Neural cell (in vitro differentiated cells): ENCODE measurements around the gene UFSP2. TPM values are rescaled to one million over a fixed set of nuclear protein-coding genes. Genes with fewer than 3 reads are reported as not detected.

ENCODE experiments used
- H2AFZ ChIP-seq: fragments of 200-600, 300-800 bp; sonication (generic), shearing (Covaris generic); 2 replicates; pipeline ENCODE4 v1.6.0; 2014; ENCODE audit warnings: low read depth, mild to moderate bottlenecking, antibody characterized with exemption, low read length, moderate library complexity
- H3F3A ChIP-seq: fragments of 200-600 bp; shearing (Covaris generic); 2 replicates; pipeline ENCODE4 v1.6.1; 2016; ENCODE audit warnings: mild to moderate bottlenecking, moderate library complexity, mixed read lengths, antibody characterized with exemption, low read length; ENCODE audit not compliant: insufficient read depth, poor library complexity, severe bottlenecking
- H3K27ac ChIP-seq: fragments of 200-600, 300-800 bp; sonication (generic), shearing (Covaris generic); 2 replicates; pipeline ENCODE4 v1.5.1; 2014; ENCODE audit warnings: mild to moderate bottlenecking, low read length, moderate library complexity
- H3K27me3 ChIP-seq: fragments of 300-800, 200-600 bp; sonication (generic), shearing (Covaris generic); 2 replicates; pipeline ENCODE4 v1.6.0; 2014; ENCODE audit warnings: mild to moderate bottlenecking, low read depth, low read length, moderate library complexity; ENCODE audit not compliant: insufficient read depth
- H3K36me3 ChIP-seq: fragments of 300-800, 200-600 bp; sonication (generic), shearing (Covaris generic); 2 replicates; pipeline ENCODE4 v1.5.1; 2014; ENCODE audit warnings: mild to moderate bottlenecking, antibody characterized with exemption, low read length, moderate library complexity; ENCODE audit not compliant: insufficient read depth
- H3K4me2 ChIP-seq: fragments of 300-800, 200-600 bp; sonication (generic), shearing (Covaris generic); 2 replicates; pipeline ENCODE4 v1.6.0; 2014; ENCODE audit warnings: mild to moderate bottlenecking, low read length
- H3K4me3 ChIP-seq: fragments of 300-800, 200-600 bp; sonication (generic), shearing (Covaris generic); 2 replicates; pipeline ENCODE4 v1.5.1; 2014; ENCODE audit warnings: mild to moderate bottlenecking, low read length, moderate library complexity
- H3K79me2 ChIP-seq: fragments of 200-600 bp; shearing (Covaris generic); replicated peaks from 2 replicates; pipeline ENCODE4 v1.6.0; 2014; ENCODE audit warnings: mild to moderate bottlenecking, low read length, moderate library complexity; ENCODE audit not compliant: insufficient read depth
- H3K9ac ChIP-seq: fragments of 300-800, 200-600 bp; sonication (generic), shearing (Covaris generic); 2 replicates; pipeline ENCODE4 v1.6.1; 2016; ENCODE audit warnings: mild to moderate bottlenecking, low read length, mixed read lengths
- H3K9me2 ChIP-seq: fragments of 200-600 bp; shearing (Covaris generic); 2 replicates; pipeline ENCODE4 v1.6.1; 2016; ENCODE audit warnings: mild to moderate bottlenecking, low read length, mixed read lengths; ENCODE audit not compliant: insufficient read depth
- H3K9me3 ChIP-seq: fragments of 200-600, 300-800 bp; sonication (generic), shearing (Covaris generic); 2 replicates; pipeline ENCODE4 v1.6.1; 2016; ENCODE audit warnings: mild to moderate bottlenecking, mixed run types, low read length, moderate library complexity, mixed read lengths
- H4K20me1 ChIP-seq: fragments of 200-600 bp; shearing (Covaris generic); 2 replicates; pipeline ENCODE4 v1.6.1; 2016; ENCODE audit warnings: mild to moderate bottlenecking, mixed run types; ENCODE audit not compliant: insufficient read depth
- EP300 ChIP-seq: fragments of 450-650 bp; conservative IDR thresholded peaks from 2 replicates; pipeline ENCODE4 v1.6.1; 2014; ENCODE audit warnings: antibody characterized with exemption, mild to moderate bottlenecking, moderate library complexity; ENCODE audit not compliant: poor library complexity, severe bottlenecking
- EZH2 ChIP-seq: fragments of 200-600, 300-800 bp; shearing (Covaris generic), sonication (generic); IDR thresholded peaks from 2 replicates; pipeline ENCODE4 v1.6.1; 2014; ENCODE audit warnings: antibody characterized with exemption, low read length, borderline replicate concordance, mild to moderate bottlenecking; ENCODE audit not compliant: insufficient read depth, poor library complexity, severe bottlenecking
- MXI1 ChIP-seq: fragments of 450-650 bp; conservative IDR thresholded peaks from 2 replicates; pipeline ENCODE4 v1.6.1; 2014; ENCODE audit warnings: antibody characterized with exemption, mild to moderate bottlenecking; ENCODE audit not compliant: poor library complexity, severe bottlenecking
- POLR2AphosphoS5 ChIP-seq: IDR thresholded peaks from 2 replicates; pipeline ENCODE4 v1.6.1; 2012
- RAD21 ChIP-seq: fragments of 450-650 bp; conservative IDR thresholded peaks from 2 replicates; pipeline ENCODE4 v1.6.1; 2014; ENCODE audit warnings: antibody characterized with exemption, mild to moderate bottlenecking, moderate library complexity
- SMC3 ChIP-seq: fragments of 450-650 bp; conservative IDR thresholded peaks from 2 replicates; pipeline ENCODE4 v1.6.1; 2014; ENCODE audit warnings: antibody characterized with exemption, mild to moderate bottlenecking, moderate library complexity; ENCODE audit not compliant: poor library complexity
- TAF1 ChIP-seq: IDR thresholded peaks from 2 replicates; pipeline ENCODE4 v1.6.1; 2012; ENCODE audit warnings: low read depth
- polyA plus RNA-seq: library from polyadenylated mRNA; depleted of rRNA; stranded (reverse); fragments of >200 nt; gene quantifications from 2 replicates; pipeline ENCODE4 v1.2.3, GENCODE V29; 2014
- TF ChIP-seq, protein P1 (sequence below): IDR thresholded peaks from 2 replicates; pipeline ENCODE4 v1.6.1; 2012; ENCODE audit warnings: borderline replicate concordance
- TF ChIP-seq, protein P2 (sequence below): fragments of 450-650 bp; IDR thresholded peaks from 2 replicates; pipeline ENCODE4 v1.5.1; 2014; ENCODE audit warnings: antibody characterized with exemption, mild to moderate bottlenecking, moderate library complexity; ENCODE audit not compliant: poor library complexity, severe bottlenecking

Gene UFSP2
- polyA plus RNA-seq, 1 donor from 2014 or later: 38.9 TPM

DNA sequence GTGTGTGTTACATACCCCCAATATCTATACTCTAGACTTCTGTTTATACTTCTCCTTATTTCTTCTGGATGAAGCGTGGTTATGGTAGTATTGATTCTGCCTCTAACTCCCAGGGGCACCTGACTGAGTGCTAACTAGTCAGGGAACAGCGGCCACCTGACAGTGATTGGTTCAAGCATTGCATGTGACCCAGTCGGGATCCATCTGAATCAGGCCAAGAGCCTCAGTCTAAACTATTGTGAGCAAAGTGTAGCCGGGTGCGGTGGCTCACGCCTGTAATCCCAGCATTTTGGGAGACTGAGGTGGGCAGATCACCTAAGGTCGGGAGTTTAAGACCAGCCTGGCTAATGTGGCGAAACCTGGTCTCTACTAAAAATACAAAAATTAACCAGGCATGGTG is 35.8 kb upstream of the UFSP2 start:
- H3K36me3 ChIP-seq: no peaks in the 10 kb centered on the region
- H3K9me2 ChIP-seq: no peaks in the 10 kb centered on the region
- no peak overlapping the region for H3K27ac ChIP-seq
- no peaks in the 10 kb centered on the region for H3K9me3 ChIP-seq
- no peaks in the 10 kb centered on the region for H3K27me3 ChIP-seq
- H3K4me3 ChIP-seq: no peak overlapping the region
- no peak overlapping the region for H2AFZ ChIP-seq
- no peaks in the 10 kb centered on the region for H3F3A ChIP-seq
- no peak overlapping the region for H3K9ac ChIP-seq
- no peak overlapping the region for H3K4me2 ChIP-seq
- no peaks in the 10 kb centered on the region for H3K79me2 ChIP-seq
- TF ChIP-seq TAF1 (no peak), RAD21 (no peak), POLR2AphosphoS5 (no peak)
- TF ChIP-seq, protein P1, sequence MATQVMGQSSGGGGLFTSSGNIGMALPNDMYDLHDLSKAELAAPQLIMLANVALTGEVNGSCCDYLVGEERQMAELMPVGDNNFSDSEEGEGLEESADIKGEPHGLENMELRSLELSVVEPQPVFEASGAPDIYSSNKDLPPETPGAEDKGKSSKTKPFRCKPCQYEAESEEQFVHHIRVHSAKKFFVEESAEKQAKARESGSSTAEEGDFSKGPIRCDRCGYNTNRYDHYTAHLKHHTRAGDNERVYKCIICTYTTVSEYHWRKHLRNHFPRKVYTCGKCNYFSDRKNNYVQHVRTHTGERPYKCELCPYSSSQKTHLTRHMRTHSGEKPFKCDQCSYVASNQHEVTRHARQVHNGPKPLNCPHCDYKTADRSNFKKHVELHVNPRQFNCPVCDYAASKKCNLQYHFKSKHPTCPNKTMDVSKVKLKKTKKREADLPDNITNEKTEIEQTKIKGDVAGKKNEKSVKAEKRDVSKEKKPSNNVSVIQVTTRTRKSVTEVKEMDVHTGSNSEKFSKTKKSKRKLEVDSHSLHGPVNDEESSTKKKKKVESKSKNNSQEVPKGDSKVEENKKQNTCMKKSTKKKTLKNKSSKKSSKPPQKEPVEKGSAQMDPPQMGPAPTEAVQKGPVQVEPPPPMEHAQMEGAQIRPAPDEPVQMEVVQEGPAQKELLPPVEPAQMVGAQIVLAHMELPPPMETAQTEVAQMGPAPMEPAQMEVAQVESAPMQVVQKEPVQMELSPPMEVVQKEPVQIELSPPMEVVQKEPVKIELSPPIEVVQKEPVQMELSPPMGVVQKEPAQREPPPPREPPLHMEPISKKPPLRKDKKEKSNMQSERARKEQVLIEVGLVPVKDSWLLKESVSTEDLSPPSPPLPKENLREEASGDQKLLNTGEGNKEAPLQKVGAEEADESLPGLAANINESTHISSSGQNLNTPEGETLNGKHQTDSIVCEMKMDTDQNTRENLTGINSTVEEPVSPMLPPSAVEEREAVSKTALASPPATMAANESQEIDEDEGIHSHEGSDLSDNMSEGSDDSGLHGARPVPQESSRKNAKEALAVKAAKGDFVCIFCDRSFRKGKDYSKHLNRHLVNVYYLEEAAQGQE: no peak
- H4K20me1 ChIP-seq: no peaks in the 10 kb centered on the region

DNA sequence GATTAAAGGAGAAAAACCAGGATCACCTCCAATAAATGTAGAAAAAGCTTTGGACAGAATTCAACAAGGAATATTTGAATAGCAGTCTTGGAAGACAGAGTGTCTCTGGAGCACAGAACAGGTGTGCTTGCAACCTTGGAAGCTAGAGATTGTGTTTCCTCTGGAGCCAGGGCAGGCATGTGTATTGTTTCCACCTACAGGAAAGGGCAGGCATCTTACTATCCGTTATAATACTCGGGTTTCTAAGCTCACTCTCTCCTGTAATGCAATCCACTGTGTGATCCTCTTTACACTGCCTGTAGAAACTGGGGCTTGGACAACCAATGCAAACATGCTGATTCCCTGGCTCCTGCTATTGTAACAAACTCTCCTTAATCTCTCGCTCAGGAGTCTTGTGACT is 31.4 kb upstream of the UFSP2 start:
- TF ChIP-seq EZH2 (no peak), EP300 (no peak), SMC3 (no peak), RAD21 (no peak), TAF1 (no peak), MXI1 (no peak), POLR2AphosphoS5 (no peak)
- TF ChIP-seq, protein P1: no peak
- TF ChIP-seq, protein P2, sequence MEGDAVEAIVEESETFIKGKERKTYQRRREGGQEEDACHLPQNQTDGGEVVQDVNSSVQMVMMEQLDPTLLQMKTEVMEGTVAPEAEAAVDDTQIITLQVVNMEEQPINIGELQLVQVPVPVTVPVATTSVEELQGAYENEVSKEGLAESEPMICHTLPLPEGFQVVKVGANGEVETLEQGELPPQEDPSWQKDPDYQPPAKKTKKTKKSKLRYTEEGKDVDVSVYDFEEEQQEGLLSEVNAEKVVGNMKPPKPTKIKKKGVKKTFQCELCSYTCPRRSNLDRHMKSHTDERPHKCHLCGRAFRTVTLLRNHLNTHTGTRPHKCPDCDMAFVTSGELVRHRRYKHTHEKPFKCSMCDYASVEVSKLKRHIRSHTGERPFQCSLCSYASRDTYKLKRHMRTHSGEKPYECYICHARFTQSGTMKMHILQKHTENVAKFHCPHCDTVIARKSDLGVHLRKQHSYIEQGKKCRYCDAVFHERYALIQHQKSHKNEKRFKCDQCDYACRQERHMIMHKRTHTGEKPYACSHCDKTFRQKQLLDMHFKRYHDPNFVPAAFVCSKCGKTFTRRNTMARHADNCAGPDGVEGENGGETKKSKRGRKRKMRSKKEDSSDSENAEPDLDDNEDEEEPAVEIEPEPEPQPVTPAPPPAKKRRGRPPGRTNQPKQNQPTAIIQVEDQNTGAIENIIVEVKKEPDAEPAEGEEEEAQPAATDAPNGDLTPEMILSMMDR: no peak
- H3K4me2 ChIP-seq: no peak overlapping the region

More for the DNA sequence above, 31.4 kb upstream of the UFSP2 start:
- no peaks in the 10 kb centered on the region for H3F3A ChIP-seq
- H3K27me3 ChIP-seq: no peaks in the 10 kb centered on the region
- H4K20me1 ChIP-seq: no peaks in the 10 kb centered on the region
- no peaks in the 10 kb centered on the region for H3K79me2 ChIP-seq
- no peaks in the 10 kb centered on the region for H3K9me3 ChIP-seq
- H3K4me3 ChIP-seq: no peak overlapping the region
- H3K27ac ChIP-seq: no peak overlapping the region
- no peak overlapping the region for H3K9ac ChIP-seq
- no peak overlapping the region for H2AFZ ChIP-seq
- H3K9me2 ChIP-seq: no peaks in the 10 kb centered on the region
- H3K36me3 ChIP-seq: no peaks in the 10 kb centered on the region
